ENCODE data around the gene VTCN1. TPM values are rescaled to one million over a fixed set of nuclear protein-coding genes. Genes with fewer than 3 reads are reported as not detected.

The VTCN1 gene
- total and polyA plus RNA-seq, 2 of the 13 experiments (the other 11 are each of a cell fraction or from before 2014, with no cell fraction given): not detected

DNA sequence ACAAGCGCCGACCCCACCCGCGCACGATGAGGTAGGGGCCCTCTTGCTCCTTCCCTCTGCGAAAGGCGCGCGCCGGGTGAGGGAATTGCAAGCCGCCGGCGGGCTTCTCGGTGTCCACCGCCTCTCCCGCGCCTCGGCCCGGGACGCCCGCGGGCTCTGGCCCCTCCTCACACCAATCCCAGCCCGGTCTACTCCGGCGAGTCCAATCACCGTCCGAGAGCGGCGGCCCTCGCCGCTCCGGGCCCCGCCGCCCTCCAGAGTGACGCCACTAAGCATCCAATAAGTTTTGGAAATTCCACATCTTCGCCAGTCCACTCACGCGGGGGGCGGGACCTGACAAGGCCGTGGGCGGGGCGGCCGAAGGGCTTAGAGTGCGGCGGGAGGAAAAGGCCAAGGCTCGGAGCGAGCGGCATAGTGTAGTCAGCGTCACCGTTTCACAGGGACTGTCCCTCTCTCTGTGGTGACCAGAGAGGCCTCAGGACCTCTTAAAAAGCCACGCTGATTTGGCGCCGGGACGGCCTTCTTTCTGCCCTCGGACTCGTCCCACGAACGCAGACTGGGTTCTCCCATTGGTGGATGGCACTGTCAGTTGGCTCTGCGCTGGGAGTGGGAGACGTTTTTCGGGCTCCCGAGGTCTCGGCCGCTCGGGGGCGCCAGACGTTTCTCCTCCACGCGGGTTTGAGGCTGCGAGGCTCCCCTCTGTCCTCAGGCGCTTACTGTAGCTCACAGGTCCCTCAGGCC, 89.0 kb downstream of the VTCN1 start, which contains the start of gene TRIM45 (continued):
- TF ChIP-seq, protein P1, sequence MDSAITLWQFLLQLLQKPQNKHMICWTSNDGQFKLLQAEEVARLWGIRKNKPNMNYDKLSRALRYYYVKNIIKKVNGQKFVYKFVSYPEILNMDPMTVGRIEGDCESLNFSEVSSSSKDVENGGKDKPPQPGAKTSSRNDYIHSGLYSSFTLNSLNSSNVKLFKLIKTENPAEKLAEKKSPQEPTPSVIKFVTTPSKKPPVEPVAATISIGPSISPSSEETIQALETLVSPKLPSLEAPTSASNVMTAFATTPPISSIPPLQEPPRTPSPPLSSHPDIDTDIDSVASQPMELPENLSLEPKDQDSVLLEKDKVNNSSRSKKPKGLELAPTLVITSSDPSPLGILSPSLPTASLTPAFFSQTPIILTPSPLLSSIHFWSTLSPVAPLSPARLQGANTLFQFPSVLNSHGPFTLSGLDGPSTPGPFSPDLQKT (CRISPR knock-in tag; IDR thresholded peaks at IDR 0.05; ENCODE audit: borderline replicate concordance): no peak
- TF ChIP-seq ZNF883 (CRISPR knock-in tag; IDR thresholded peaks at IDR 0.05; ENCODE audit: not compliant biosample characterization): peak; percentile 81
- TF ChIP-seq FOXM1 (CRISPR knock-in tag; IDR thresholded peaks at IDR 0.05): no peak
- no peak for TF ChIP-seq ZNF652 (CRISPR knock-in tag; IDR thresholded peaks at IDR 0.05; ENCODE audit: borderline replicate concordance, low read depth)
- TF ChIP-seq HOXA3 (CRISPR knock-in tag; IDR thresholded peaks at IDR 0.05): no peak
- no peak for TF ChIP-seq HNRNPK (IDR thresholded peaks at IDR 0.05; ENCODE audit: low read depth, low read length, poor library complexity, severe bottlenecking)
- TF ChIP-seq, protein P2, sequence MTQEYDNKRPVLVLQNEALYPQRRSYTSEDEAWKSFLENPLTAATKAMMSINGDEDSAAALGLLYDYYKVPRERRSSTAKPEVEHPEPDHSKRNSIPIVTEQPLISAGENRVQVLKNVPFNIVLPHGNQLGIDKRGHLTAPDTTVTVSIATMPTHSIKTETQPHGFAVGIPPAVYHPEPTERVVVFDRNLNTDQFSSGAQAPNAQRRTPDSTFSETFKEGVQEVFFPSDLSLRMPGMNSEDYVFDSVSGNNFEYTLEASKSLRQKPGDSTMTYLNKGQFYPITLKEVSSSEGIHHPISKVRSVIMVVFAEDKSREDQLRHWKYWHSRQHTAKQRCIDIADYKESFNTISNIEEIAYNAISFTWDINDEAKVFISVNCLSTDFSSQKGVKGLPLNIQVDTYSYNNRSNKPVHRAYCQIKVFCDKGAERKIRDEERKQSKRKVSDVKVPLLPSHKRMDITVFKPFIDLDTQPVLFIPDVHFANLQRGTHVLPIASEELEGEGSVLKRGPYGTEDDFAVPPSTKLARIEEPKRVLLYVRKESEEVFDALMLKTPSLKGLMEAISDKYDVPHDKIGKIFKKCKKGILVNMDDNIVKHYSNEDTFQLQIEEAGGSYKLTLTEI (CRISPR knock-in tag; conservative IDR thresholded peaks at IDR 0.05): no peak
- TF ChIP-seq, protein P3, sequence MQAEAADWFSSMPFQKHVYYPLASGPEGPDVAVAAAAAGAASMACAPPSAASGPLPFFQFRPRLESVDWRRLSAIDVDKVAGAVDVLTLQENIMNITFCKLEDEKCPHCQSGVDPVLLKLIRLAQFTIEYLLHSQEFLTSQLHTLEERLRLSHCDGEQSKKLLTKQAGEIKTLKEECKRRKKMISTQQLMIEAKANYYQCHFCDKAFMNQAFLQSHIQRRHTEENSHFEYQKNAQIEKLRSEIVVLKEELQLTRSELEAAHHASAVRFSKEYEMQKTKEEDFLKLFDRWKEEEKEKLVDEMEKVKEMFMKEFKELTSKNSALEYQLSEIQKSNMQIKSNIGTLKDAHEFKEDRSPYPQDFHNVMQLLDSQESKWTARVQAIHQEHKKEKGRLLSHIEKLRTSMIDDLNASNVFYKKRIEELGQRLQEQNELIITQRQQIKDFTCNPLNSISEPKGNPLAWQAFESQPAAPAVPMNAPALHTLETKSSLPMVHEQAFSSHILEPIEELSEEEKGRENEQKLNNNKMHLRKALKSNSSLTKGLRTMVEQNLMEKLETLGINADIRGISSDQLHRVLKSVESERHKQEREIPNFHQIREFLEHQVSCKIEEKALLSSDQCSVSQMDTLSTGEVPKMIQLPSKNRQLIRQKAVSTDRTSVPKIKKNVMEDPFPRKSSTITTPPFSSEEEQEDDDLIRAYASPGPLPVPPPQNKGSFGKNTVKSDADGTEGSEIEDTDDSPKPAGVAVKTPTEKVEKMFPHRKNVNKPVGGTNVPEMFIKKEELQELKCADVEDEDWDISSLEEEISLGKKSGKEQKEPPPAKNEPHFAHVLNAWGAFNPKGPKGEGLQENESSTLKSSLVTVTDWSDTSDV (CRISPR knock-in tag; IDR thresholded peaks at IDR 0.05): peak; percentile 63; the same call in 1 of the 2 replicates
- TF ChIP-seq, protein P4, sequence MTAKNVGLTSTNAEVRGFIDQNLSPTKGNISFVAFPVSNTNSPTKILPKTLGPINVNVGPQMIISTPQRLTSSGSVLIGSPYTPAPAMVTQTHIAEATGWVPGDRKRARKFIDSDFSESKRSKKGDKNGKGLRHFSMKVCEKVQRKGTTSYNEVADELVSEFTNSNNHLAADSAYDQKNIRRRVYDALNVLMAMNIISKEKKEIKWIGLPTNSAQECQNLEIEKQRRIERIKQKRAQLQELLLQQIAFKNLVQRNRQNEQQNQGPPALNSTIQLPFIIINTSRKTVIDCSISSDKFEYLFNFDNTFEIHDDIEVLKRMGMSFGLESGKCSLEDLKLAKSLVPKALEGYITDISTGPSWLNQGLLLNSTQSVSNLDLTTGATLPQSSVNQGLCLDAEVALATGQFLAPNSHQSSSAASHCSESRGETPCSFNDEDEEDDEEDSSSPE (CRISPR knock-in tag; IDR thresholded peaks at IDR 0.05): peak; percentile 48; the same call in 1 of the 2 replicates
- TF ChIP-seq, protein P5, sequence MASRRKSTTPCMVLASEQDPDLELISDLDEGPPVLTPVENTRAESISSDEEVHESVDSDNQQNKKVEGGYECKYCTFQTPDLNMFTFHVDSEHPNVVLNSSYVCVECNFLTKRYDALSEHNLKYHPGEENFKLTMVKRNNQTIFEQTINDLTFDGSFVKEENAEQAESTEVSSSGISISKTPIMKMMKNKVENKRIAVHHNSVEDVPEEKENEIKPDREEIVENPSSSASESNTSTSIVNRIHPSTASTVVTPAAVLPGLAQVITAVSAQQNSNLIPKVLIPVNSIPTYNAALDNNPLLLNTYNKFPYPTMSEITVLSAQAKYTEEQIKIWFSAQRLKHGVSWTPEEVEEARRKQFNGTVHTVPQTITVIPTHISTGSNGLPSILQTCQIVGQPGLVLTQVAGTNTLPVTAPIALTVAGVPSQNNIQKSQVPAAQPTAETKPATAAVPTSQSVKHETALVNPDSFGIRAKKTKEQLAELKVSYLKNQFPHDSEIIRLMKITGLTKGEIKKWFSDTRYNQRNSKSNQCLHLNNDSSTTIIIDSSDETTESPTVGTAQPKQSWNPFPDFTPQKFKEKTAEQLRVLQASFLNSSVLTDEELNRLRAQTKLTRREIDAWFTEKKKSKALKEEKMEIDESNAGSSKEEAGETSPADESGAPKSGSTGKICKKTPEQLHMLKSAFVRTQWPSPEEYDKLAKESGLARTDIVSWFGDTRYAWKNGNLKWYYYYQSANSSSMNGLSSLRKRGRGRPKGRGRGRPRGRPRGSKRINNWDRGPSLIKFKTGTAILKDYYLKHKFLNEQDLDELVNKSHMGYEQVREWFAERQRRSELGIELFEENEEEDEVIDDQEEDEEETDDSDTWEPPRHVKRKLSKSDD (CRISPR knock-in tag; IDR thresholded peaks at IDR 0.05; ENCODE audit: low read depth): 0 out of 2 replicates have a peak, but pooled peaks have one; percentile 11
- TF ChIP-seq, protein P6, sequence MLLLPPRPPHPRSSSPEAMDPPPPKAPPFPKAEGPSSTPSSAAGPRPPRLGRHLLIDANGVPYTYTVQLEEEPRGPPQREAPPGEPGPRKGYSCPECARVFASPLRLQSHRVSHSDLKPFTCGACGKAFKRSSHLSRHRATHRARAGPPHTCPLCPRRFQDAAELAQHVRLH (CRISPR knock-in tag; IDR thresholded peaks at IDR 0.05; ENCODE audit: borderline replicate concordance, low read depth): no peak
- no peak for TF ChIP-seq HDAC2 (CRISPR knock-in tag; IDR thresholded peaks at IDR 0.05)
- no peak for TF ChIP-seq ZNF558 (CRISPR knock-in tag; IDR thresholded peaks at IDR 0.05; ENCODE audit: borderline replicate concordance)
- TF ChIP-seq, protein P7, sequence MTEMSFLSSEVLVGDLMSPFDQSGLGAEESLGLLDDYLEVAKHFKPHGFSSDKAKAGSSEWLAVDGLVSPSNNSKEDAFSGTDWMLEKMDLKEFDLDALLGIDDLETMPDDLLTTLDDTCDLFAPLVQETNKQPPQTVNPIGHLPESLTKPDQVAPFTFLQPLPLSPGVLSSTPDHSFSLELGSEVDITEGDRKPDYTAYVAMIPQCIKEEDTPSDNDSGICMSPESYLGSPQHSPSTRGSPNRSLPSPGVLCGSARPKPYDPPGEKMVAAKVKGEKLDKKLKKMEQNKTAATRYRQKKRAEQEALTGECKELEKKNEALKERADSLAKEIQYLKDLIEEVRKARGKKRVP (CRISPR knock-in tag; IDR thresholded peaks at IDR 0.05): no peak
- TF ChIP-seq ZFY (CRISPR knock-in tag; IDR thresholded peaks at IDR 0.05): peak; percentile 72
- no peak for TF ChIP-seq ZNF333 (CRISPR knock-in tag; IDR thresholded peaks at IDR 0.05; ENCODE audit: borderline replicate concordance)

Measured in HepG2 (cell line).